Glutamatergic neuron (in vitro differentiated cells): ENCODE measurements around the gene ATAD1. TPM values are rescaled to one million over a fixed set of nuclear protein-coding genes. Genes with fewer than 3 reads are reported as not detected.

Experiments
- DNase-seq: peaks from one replicate; pipeline ENCODE4 v3.0.0; 2022
- H3K27ac Mint-ChIP-seq: one replicate; pipeline ENCODE4 v1.8.0; 2020; ENCODE audit warnings: mild to moderate bottlenecking, mixed read lengths, inconsistent platforms; ENCODE audit not compliant: unreplicated experiment
- H3K27me3 Mint-ChIP-seq: one replicate; pipeline ENCODE4 v1.8.0; 2020; ENCODE audit warnings: mild to moderate bottlenecking, moderate library complexity, mixed read lengths, inconsistent platforms; ENCODE audit not compliant: unreplicated experiment
- H3K36me3 Mint-ChIP-seq: one replicate; pipeline ENCODE4 v1.8.0; 2020; ENCODE audit warnings: mild to moderate bottlenecking, mixed read lengths, inconsistent platforms; ENCODE audit not compliant: unreplicated experiment
- H3K4me1 Mint-ChIP-seq: one replicate; pipeline ENCODE4 v1.8.0; 2020; ENCODE audit warnings: mild to moderate bottlenecking, low read depth, mixed read lengths, inconsistent platforms; ENCODE audit not compliant: unreplicated experiment
- H3K4me3 Mint-ChIP-seq: one replicate; pipeline ENCODE4 v1.8.0; 2020; ENCODE audit warnings: mild to moderate bottlenecking, mixed read lengths, inconsistent platforms; ENCODE audit not compliant: unreplicated experiment
- H3K9me3 Mint-ChIP-seq: one replicate; pipeline ENCODE4 v1.8.0; 2020; ENCODE audit warnings: mild to moderate bottlenecking, moderate library complexity, mixed read lengths, inconsistent platforms; ENCODE audit not compliant: unreplicated experiment
- CTCF ChIP-seq: fragments of 200-600 bp; sonication (generic); IDR thresholded peaks from one replicate; pipeline ENCODE4 v1.5.0; 2021; ENCODE audit not compliant: partially characterized antibody, unreplicated experiment
- total RNA-seq: library from RNA; stranded (reverse); fragmentation: NEBNext Ultra II Directional; extraction: Animal tissue kit (Norgen Biotek cat#: 25700); gene quantifications from one replicate; pipeline ENCODE4 v1.2.1, GENCODE V29; 2021; ENCODE audit not compliant: unreplicated experiment

ATAD1 gene
- total RNA-seq, 1 donor from 2014 or later: 79.0 TPM

DNA sequence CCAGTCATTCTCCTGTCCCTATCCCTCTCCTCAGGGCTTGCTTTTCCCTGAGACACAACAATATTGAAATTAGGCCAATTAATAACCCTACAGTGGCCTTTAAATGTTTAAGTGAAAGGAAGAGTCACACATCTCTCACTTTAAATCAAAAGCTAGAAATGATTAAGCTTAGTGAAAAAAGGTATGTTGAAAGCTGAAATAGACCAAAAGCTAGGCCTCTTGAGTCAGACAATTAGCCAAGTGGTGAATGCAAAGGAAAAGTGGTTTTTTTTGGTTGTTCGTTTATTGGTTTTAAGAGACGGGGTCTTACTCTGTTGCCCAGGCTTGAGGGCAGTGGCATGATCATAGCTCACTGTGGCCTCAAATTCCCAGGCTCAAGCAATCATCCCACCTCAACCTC is 9.7 kb upstream of the ATAD1 start:
- Mint-ChIP-seq H3K27me3 (no peaks in the 10 kb centered on the region), H3K4me3 (no peak overlapping the region), H3K9me3 (no peaks in the 10 kb centered on the region), H3K4me1 (no peaks in the 10 kb centered on the region), H3K27ac (no peak overlapping the region), H3K36me3 (no peaks in the 10 kb centered on the region)
- no peak for DNase-seq
- TF ChIP-seq CTCF: no peak

GRCh38 chr10:87826653-87827052 is 8.6 kb upstream of the ATAD1 start:
- Mint-ChIP-seq H3K4me3 (no peak overlapping the region), H3K9me3 (no peaks in the 10 kb centered on the region), H3K27ac (no peak overlapping the region), H3K27me3 (peaks cover 3% of the 10 kb centered on the region), H3K4me1 (no peaks in the 10 kb centered on the region), H3K36me3 (no peaks in the 10 kb centered on the region)
- no peak for TF ChIP-seq CTCF
- no peak for DNase-seq

DNA sequence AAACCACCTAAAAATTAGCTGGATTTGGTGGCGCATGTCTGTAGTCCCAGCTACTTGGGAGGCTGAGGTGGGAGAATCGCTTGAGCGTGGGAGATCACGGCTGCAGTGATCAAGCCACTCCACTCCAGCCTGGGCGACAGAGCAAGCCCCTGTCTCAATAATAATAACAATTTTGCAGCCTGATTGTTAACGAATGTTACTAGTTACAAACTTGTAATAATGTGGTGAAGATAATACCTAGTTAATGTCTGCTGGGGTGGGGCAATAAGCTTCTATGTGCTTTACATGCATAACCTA is 1.2 kb upstream of the ATAD1 start:
- no peak for TF ChIP-seq CTCF
- Mint-ChIP-seq H3K9me3 (peaks cover 4% of the 10 kb centered on the region), H3K27me3 (peaks cover 3% of the 10 kb centered on the region), H3K36me3 (no peaks in the 10 kb centered on the region), H3K27ac (no peak overlapping the region), H3K4me1 (peaks cover 10% of the 10 kb centered on the region), H3K4me3 (peak overlapping the region; percentile 71)
- DNase-seq: no peak

GRCh38 chr10:87818505-87819288 is 671 bp upstream of the ATAD1 start:
- Mint-ChIP-seq H3K36me3 (no peaks in the 10 kb centered on the region), H3K27ac (peak overlapping the region; percentile 81), H3K9me3 (peaks cover 4% of the 10 kb centered on the region), H3K4me1 (peaks cover 10% of the 10 kb centered on the region), H3K4me3 (peak overlapping the region; percentile 95), H3K27me3 (peaks cover 3% of the 10 kb centered on the region)
- DNase-seq: peak; percentile 15
- TF ChIP-seq CTCF: no peak

DNA sequence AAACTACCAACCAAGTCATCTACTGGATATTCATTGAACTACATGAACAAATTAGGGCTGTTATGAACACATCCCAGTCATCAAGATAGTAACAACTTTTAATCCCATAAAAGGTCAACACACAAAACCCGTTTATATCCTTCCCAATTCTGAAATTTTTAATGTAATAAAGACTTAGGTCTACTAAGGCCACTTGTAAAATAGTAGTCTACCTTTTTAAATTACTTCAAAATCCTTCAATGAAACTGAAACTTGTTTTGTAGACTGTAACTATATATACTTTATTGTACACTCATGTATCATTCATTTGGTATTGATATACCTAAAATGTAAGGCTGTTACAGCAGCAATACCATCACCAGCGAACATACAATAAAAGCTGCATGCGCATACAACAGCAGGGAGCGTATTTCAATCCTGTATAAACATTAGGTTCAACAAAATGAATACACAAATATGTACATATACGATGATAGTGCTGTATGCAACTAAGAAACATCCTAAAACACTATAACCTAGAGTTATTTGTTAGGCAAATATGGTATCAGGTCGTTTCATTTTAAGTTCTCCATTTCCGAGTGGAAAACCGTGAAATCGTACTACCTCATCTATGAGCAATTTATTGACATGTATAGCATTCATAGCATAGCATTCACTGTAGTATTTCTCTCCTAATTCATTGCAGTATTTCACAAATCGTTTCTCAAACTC is 973 bp downstream of the ATAD1 start:
- Mint-ChIP-seq H3K4me1 (peaks cover 10% of the 10 kb centered on the region), H3K27ac (peak overlapping the region; percentile 98), H3K4me3 (peak overlapping the region; percentile 95), H3K9me3 (peaks cover 4% of the 10 kb centered on the region), H3K36me3 (no peaks in the 10 kb centered on the region), H3K27me3 (no peaks in the 10 kb centered on the region)
- no peak for TF ChIP-seq CTCF
- no peak for DNase-seq
